ENCODE data around the gene ASTN1.

DNA sequence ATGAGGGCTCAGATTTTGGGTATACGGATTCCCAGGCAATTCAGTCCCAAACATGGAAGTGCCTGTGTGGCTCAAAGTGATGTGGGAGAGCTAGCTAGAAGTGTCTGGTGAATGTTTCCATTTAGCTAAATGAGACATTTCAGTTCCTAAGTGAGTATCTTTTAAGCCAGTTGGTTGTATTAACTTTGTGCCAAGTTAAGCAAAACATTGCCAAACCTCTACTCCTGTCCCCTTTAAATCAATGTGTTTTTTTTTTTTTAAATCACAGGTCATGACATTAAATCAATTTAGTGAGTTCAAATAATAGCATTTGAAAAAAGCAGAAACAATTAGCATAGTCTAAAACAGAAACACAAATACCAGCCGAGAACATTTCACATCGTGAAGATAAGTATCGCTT lies 230.1 kb downstream of the ASTN1 start:
- TF ChIP-seq POLR2A (IDR thresholded peaks at IDR 0.05; ENCODE audit: low read length) (no peak), GATA1 (IDR thresholded peaks at IDR 0.05; ENCODE audit: low read depth, low read length) (no peak)
